DND-41 (cell line): ENCODE results near the gene GIMAP8.

ENCODE experiments used
- ATAC-seq: fragments of 200-7000 bp; cut with Tn5 transposase; 3 replicates; pipeline ENCODE4 v1.9.1; 2021; ENCODE audit warnings: low read depth; ENCODE audit not compliant: insufficient read depth
- DNase-seq: peaks from one replicate; pipeline ENCODE4 v3.0.0-alpha.2; 2020
- H2AFZ ChIP-seq: 2 replicates; pipeline ENCODE4 v1.6.0; 2012; ENCODE audit warnings: low read depth, low read length
- H3K27ac ChIP-seq: 2 replicates; pipeline ENCODE4 v1.5.1; 2012; ENCODE audit warnings: low read length, inconsistent platforms
- H3K27me3 ChIP-seq: fragments of 200-600 bp; sonication (generic); 2 replicates; pipeline ENCODE4 v1.6.0; 2012; ENCODE audit warnings: low read length, mild to moderate bottlenecking, inconsistent platforms; ENCODE audit not compliant: insufficient read depth, poor library complexity
- H3K36me3 ChIP-seq: 2 replicates; pipeline ENCODE4 v1.5.1; 2012; ENCODE audit warnings: low read length, inconsistent platforms; ENCODE audit not compliant: insufficient read depth
- H3K4me1 ChIP-seq: 2 replicates; pipeline ENCODE4 v1.5.1; 2012; ENCODE audit warnings: mild to moderate bottlenecking, low read length; ENCODE audit not compliant: insufficient read depth
- H3K4me2 ChIP-seq: 2 replicates; pipeline ENCODE4 v1.6.0; 2012; ENCODE audit warnings: mild to moderate bottlenecking, moderate library complexity, low read length, inconsistent platforms; ENCODE audit not compliant: insufficient read depth
- H3K4me3 ChIP-seq, 2 experiments: fragments of 200-600 bp in 1 of 2; shearing (Covaris generic) in 1 of 2; 2 replicates each; pipeline ENCODE4 v1.5.1; 2012 to 2016; ENCODE audit warnings: inconsistent platforms in 2 of 2, low read length in 2 of 2, mild to moderate bottlenecking in 2 of 2, low read depth in 1 of 2, moderate library complexity in 1 of 2
- H3K79me2 ChIP-seq: 2 replicates; pipeline ENCODE4 v1.6.0; 2012; ENCODE audit warnings: low read length, inconsistent platforms; ENCODE audit not compliant: insufficient read depth
- H3K9ac ChIP-seq: 2 replicates; pipeline ENCODE4 v1.6.0; 2012; ENCODE audit warnings: low read depth, mild to moderate bottlenecking, inconsistent platforms, low read length, moderate library complexity
- H3K9me3 ChIP-seq: 2 replicates; pipeline ENCODE4 v1.5.1; 2012; ENCODE audit warnings: low read length, moderate library complexity, mild to moderate bottlenecking, inconsistent platforms; ENCODE audit not compliant: insufficient read depth, severe bottlenecking
- H4K20me1 ChIP-seq: 2 replicates; pipeline ENCODE4 v1.6.0; 2012; ENCODE audit warnings: low read length; ENCODE audit not compliant: insufficient read depth
- EZH2 ChIP-seq: IDR thresholded peaks from 3 replicates; pipeline ENCODE4 v1.6.1; 2012; ENCODE audit warnings: borderline replicate concordance, low read depth, mild to moderate bottlenecking, moderate library complexity, low read length, inconsistent platforms; ENCODE audit not compliant: severe bottlenecking
- TF ChIP-seq, protein P1 (sequence below): IDR thresholded peaks from 2 replicates; pipeline ENCODE4 v1.5.1; 2012; ENCODE audit warnings: borderline replicate concordance, low read length, moderate library complexity, mild to moderate bottlenecking; ENCODE audit not compliant: poor library complexity, severe bottlenecking; ENCODE audit errors: extremely low read depth

Gene GIMAP8

GRCh38 chr7:150401861-150402631 lies 48.4 kb upstream of the GIMAP8 start:
- TF ChIP-seq, protein P1, sequence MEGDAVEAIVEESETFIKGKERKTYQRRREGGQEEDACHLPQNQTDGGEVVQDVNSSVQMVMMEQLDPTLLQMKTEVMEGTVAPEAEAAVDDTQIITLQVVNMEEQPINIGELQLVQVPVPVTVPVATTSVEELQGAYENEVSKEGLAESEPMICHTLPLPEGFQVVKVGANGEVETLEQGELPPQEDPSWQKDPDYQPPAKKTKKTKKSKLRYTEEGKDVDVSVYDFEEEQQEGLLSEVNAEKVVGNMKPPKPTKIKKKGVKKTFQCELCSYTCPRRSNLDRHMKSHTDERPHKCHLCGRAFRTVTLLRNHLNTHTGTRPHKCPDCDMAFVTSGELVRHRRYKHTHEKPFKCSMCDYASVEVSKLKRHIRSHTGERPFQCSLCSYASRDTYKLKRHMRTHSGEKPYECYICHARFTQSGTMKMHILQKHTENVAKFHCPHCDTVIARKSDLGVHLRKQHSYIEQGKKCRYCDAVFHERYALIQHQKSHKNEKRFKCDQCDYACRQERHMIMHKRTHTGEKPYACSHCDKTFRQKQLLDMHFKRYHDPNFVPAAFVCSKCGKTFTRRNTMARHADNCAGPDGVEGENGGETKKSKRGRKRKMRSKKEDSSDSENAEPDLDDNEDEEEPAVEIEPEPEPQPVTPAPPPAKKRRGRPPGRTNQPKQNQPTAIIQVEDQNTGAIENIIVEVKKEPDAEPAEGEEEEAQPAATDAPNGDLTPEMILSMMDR = no peak
- no peak for TF ChIP-seq EZH2
- Histone ChIP-seq H3K9me3 (no peaks in the 10 kb centered on the region), H2AFZ (no peak overlapping the region), H3K4me2 (no peak overlapping the region), H3K27me3 (no peaks in the 10 kb centered on the region), H3K27ac (0 out of 2 replicates have a peak overlapping the region, but pooled peaks have one; percentile 14), H4K20me1 (no peaks in the 10 kb centered on the region), H3K79me2 (peaks cover 40% of the 10 kb centered on the region), H3K36me3 (peaks cover 25% of the 10 kb centered on the region), H3K4me1 (peaks cover 35% of the 10 kb centered on the region), H3K9ac (no peak overlapping the region; the same call in 1 of the 2 replicates), H3K4me3 (no peak overlapping the region)
- ATAC-seq = no peak
- DNase-seq = no peak

DNA sequence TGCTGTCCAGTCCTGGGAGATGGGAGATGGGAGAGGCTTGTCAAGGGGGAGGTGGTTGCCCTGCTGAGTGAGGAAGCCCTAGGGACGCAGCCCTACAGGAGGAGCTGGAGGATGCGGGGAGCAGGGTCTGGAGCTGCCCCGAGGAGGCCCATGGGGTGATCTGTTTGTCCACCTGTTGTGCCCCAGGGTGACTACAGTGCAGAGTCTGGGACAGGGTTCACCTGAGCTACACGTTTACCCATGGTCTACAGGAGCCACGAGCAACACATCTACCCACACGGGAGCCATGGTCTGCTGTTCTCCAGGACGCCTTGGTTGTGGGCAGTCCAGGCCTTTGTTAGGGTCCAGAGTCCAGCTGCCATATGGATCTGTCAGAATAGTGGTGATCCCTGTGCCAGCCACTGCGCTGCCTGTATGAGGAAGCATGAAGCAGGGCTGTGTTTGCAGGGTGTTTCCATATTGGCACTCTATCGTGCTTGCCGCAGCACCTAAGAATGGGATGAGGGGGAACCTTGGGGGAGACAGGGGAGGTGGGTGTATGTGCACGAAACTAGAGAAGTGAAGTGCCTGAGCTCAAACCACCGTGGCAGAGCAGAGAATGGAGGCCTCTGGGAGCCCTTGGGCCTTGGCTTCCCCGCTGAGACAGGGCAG lies 47.6 kb upstream of the GIMAP8 start:
- Histone ChIP-seq H3K27ac (peak overlapping the region; percentile 12), H3K36me3 (peaks cover 24% of the 10 kb centered on the region), H3K27me3 (no peaks in the 10 kb centered on the region), H2AFZ (no peak overlapping the region), H3K4me2 (no peak overlapping the region), H3K9me3 (no peaks in the 10 kb centered on the region), H3K4me3 (no peak overlapping the region), H4K20me1 (no peaks in the 10 kb centered on the region), H3K79me2 (peaks cover 48% of the 10 kb centered on the region), H3K9ac (peak overlapping the region; percentile 99; the same call in 1 of the 2 replicates), H3K4me1 (peaks cover 42% of the 10 kb centered on the region)
- ATAC-seq (no peak), DNase-seq (no peak)
- TF ChIP-seq EZH2 = no peak
- TF ChIP-seq, protein P1 = no peak

DNA sequence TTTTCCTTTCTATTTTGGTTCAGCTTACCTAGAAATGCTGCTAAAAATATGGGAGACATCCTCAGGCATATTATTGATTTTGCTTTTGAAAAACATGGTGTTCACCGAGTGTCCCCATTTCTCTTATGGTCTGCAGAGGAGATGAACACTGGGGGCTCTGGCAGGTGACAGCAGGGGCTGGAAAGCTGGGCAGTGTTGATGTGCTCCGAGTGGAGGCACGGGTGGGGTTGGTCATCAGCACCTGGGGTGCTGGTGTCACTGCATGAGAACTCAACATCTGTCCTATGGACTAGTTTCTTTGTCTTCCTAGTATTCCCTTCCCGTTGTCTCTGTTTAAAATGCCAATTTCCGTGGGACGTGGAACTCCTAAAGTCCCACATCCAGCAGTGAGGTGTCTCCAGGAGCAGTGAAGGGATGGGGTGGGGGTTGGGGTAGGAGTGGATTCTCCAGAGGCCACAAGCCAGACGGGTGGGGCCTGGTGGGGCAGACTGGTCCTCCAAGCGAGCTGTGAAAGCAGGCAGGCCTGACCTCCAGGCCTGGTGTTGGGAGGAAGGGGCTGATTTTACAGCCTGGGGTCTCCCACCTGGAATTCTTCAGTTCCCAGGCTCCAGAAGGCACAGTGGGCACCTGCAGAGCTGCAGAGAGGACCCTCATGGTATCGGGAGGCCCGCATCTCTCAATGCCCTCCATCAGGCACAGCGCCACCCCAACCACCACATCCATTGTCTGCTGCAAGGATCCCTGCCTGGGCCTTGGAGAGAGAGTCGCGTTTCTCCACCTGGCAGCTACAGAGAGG lies 46.9 kb upstream of the GIMAP8 start:
- peak overlapping the region; percentile 85 for H3K4me2 ChIP-seq
- H4K20me1 ChIP-seq = no peaks in the 10 kb centered on the region
- peaks cover 56% of the 10 kb centered on the region for H3K79me2 ChIP-seq
- no peaks in the 10 kb centered on the region for H3K9me3 ChIP-seq
- DNase-seq (peak; percentile 56), ATAC-seq (no peak)
- peaks cover 24% of the 10 kb centered on the region for H3K36me3 ChIP-seq
- peaks cover 50% of the 10 kb centered on the region for H3K4me1 ChIP-seq
- peak overlapping the region; percentile 72; the same call in 1 of the 2 replicates for H2AFZ ChIP-seq
- H3K27ac ChIP-seq = peak overlapping the region; percentile 95
- no peak for TF ChIP-seq EZH2
- TF ChIP-seq, protein P1 = no peak
- H3K27me3 ChIP-seq = no peaks in the 10 kb centered on the region
- peak overlapping the region; percentile 99 for H3K9ac ChIP-seq
- H3K4me3 ChIP-seq = peak overlapping the region in 1 of 2 experiments; percentile 75; a peak in 2 of 4 replicates
